NCI-H187 treated with DMSO at 0.1 percent for 48 hours (cell line): ENCODE measurements around the gene SPIN1.

Source experiments
- DNase-seq: peaks from one replicate; lab custom pipeline; 2025; lab: John Stamatoyannopoulos, UW

SPIN1 gene

GRCh38 chr9:88498880-88499279 lies 110.6 kb downstream of the SPIN1 start:
- DNase-seq, result no peak

- no peak for DNase-seq
These were observed 112.8 kb downstream of the SPIN1 start for GRCh38 chr9:88501086-88501485.

GRCh38 chr9:88502552-88503034 lies 114.3 kb downstream of the SPIN1 start:
- DNase-seq, result no peak

GRCh38 chr9:88503081-88503844 lies 115.0 kb downstream of the SPIN1 start:
- no peak for DNase-seq

GRCh38 chr9:88503845-88504764 lies 115.9 kb downstream of the SPIN1 start:
- no peak for DNase-seq

GRCh38 chr9:88508326-88508725 lies 120.1 kb downstream of the SPIN1 start:
- DNase-seq, result no peak

GRCh38 chr9:88511906-88512305 lies 123.7 kb downstream of the SPIN1 start:
- DNase-seq, result no peak

GRCh38 chr9:88514247-88514646 lies 126.0 kb downstream of the SPIN1 start:
- no peak for DNase-seq

- no peak for DNase-seq
These were observed 133.1 kb downstream of the SPIN1 start for GRCh38 chr9:88521308-88521707.

- DNase-seq, result no peak
These were observed 134.1 kb downstream of the SPIN1 start for GRCh38 chr9:88522360-88522759.

GRCh38 chr9:88523056-88523455 lies 134.8 kb downstream of the SPIN1 start:
- no peak for DNase-seq

- no peak for DNase-seq
These were observed 136.7 kb downstream of the SPIN1 start for GRCh38 chr9:88524911-88525310.

GRCh38 chr9:88527618-88528017 lies 139.4 kb downstream of the SPIN1 start:
- DNase-seq, result no peak
